Tibial nerve (tissue), 4 donors: ENCODE measurements around the gene PACSIN2. TPM values are rescaled to one million over a fixed set of nuclear protein-coding genes. Genes with fewer than 3 reads are reported as not detected.

Experiments
- DNase-seq, 2 donors: peaks; one replicate each; pipeline ENCODE4 v3.0.0-alpha.2; 2019; ENCODE audit warnings: low spot score in 2 of 2
- H3K27ac ChIP-seq, 4 donors: fragments of 200-600 bp; sonication (generic) in 3 of 4; one replicate each; pipeline ENCODE4 v1.5.1; 2017 to 2019; ENCODE audit warnings: mild to moderate bottlenecking in 1 of 4
- H3K27me3 ChIP-seq, 2 donors: fragments of 200-600 bp; sonication (generic) in 1 of 2; one replicate each; pipeline versions ENCODE4 v1.5.1 to v1.6.0; 2017 to 2019
- H3K36me3 ChIP-seq, 3 donors: fragments of 200-600 bp; sonication (generic); one replicate each; pipeline ENCODE4 v1.5.1; 2018 to 2019
- H3K4me1 ChIP-seq, 4 donors: fragments of 200-600 bp; sonication (generic) in 3 of 4; one replicate each; pipeline ENCODE4 v1.5.1; 2017 to 2019
- H3K4me3 ChIP-seq, 4 donors: fragments of 200-600 bp; sonication (generic) in 3 of 4; one replicate each; pipeline ENCODE4 v1.5.1; 2017 to 2019; ENCODE audit warnings: mild to moderate bottlenecking in 1 of 4, moderate library complexity in 1 of 4
- H3K9me3 ChIP-seq, 4 donors: fragments of 200-600 bp; sonication (generic) in 3 of 4; one replicate each; pipeline ENCODE4 v1.5.1; 2017 to 2019
- CTCF ChIP-seq, 5 experiments: fragments of 200-600 bp in 3 of 5; fragments of 450-650 bp in 2 of 5; sonication (generic) in 3 of 5; IDR thresholded peaks; one replicate each; pipeline ENCODE4 v1.5.1; 2016 to 2019; ENCODE audit warnings: antibody characterized with exemption in 5 of 5, mild to moderate bottlenecking in 3 of 5, moderate library complexity in 2 of 5
- EP300 ChIP-seq, 2 donors: sonication (generic); formaldehyde crosslinking; IDR thresholded peaks; one replicate each; pipeline ENCODE4 v1.6.1; 2017; ENCODE audit warnings: antibody characterized with exemption in 2 of 2, mild to moderate bottlenecking in 1 of 2
- POLR2A ChIP-seq, 2 donors: fragments of 450-650 bp; IDR thresholded peaks; one replicate each; pipeline ENCODE4 v1.6.1; 2017; ENCODE audit warnings: antibody characterized with exemption in 2 of 2, mild to moderate bottlenecking in 2 of 2, moderate library complexity in 2 of 2
- WGBS, 2 donors: methylation state at CpG; one replicate each; pipeline ENCODE4 v1.1.5; 2018; 5-methylcytosine and 5-hydroxymethylcytosine counted together
- total RNA-seq, 4 donors: library from RNA; depleted of rRNA; stranded (reverse); fragments of >200 nt; gene quantifications; one replicate each; pipeline ENCODE4 v1.1.0, GENCODE V29; 2016

PACSIN2 gene
- total RNA-seq, 4 donors from 2014 or later: 45.9 to 78.2 (median 59.0) TPM

- Histone ChIP-seq H3K4me3 (no peak overlapping the region), H3K27me3 (no peaks in the 10 kb centered on the region), H3K27ac (peak overlapping the region in 2 of 4 donors; percentile 34 to 36), H3K4me1 (peaks cover 0 to 20% (median 6%) of the 10 kb centered on the region in 4 donors), H3K36me3 (peaks cover 0 to 34% (median 0%) of the 10 kb centered on the region in 3 donors), H3K9me3 (no peaks in the 10 kb centered on the region)
- DNase-seq: no peak
- TF ChIP-seq POLR2A (IDR thresholded peaks at IDR 0.05) (no peak), CTCF (IDR thresholded peaks at IDR 0.05) (no peak), EP300 (IDR thresholded peaks at IDR 0.05) (no peak)
- 53 to 54% methylated on average over 7 of the region's 7 CpGs for WGBS, 2 donors
Measured at GRCh38 chr22:42895087-42895486, 119.9 kb downstream of the PACSIN2 start.

- H3K4me1 ChIP-seq: peaks cover 0 to 25% (median 10%) of the 10 kb centered on the region in 4 donors
- TF ChIP-seq CTCF (IDR thresholded peaks at IDR 0.05) (no peak), EP300 (IDR thresholded peaks at IDR 0.05) (no peak), POLR2A (IDR thresholded peaks at IDR 0.05) (no peak)
- no peak for DNase-seq
- 88 to 91% methylated on average over 25 of the region's 25 CpGs for WGBS, 2 donors
- no peak overlapping the region for H3K27ac ChIP-seq
- H3K9me3 ChIP-seq: no peaks in the 10 kb centered on the region
- peaks cover 0 to 48% (median 3%) of the 10 kb centered on the region in 3 donors for H3K36me3 ChIP-seq
- no peaks in the 10 kb centered on the region for H3K27me3 ChIP-seq
- no peak overlapping the region for H3K4me3 ChIP-seq
Measured at GRCh38 chr22:42893371-42894150, 121.4 kb downstream of the PACSIN2 start.

- H3K4me1 ChIP-seq: peaks cover 0 to 28% (median 10%) of the 10 kb centered on the region in 4 donors
- H3K4me3 ChIP-seq: no peak overlapping the region
- WGBS, 2 donors: 79 to 82% methylated on average over 8 to 10 of the region's 10 CpGs
- H3K27ac ChIP-seq: no peak overlapping the region
- no peaks in the 10 kb centered on the region for H3K9me3 ChIP-seq
- TF ChIP-seq EP300 (IDR thresholded peaks at IDR 0.05) (no peak), POLR2A (IDR thresholded peaks at IDR 0.05) (no peak), CTCF (IDR thresholded peaks at IDR 0.05) (no peak)
- no peak for DNase-seq
- H3K36me3 ChIP-seq: peaks cover 0 to 56% (median 4%) of the 10 kb centered on the region in 3 donors
- no peaks in the 10 kb centered on the region for H3K27me3 ChIP-seq
Measured at GRCh38 chr22:42892571-42893316, 122.2 kb downstream of the PACSIN2 start.

- DNase-seq: no peak
- Histone ChIP-seq H3K9me3 (no peaks in the 10 kb centered on the region), H3K4me1 (peaks cover 0 to 28% (median 10%) of the 10 kb centered on the region in 4 donors), H3K36me3 (peaks cover 0 to 62% (median 4%) of the 10 kb centered on the region in 3 donors), H3K27ac (no peak overlapping the region), H3K27me3 (no peaks in the 10 kb centered on the region), H3K4me3 (no peak overlapping the region)
- TF ChIP-seq EP300 (IDR thresholded peaks at IDR 0.05) (no peak), POLR2A (IDR thresholded peaks at IDR 0.05) (no peak), CTCF (IDR thresholded peaks at IDR 0.05) (no peak)
- WGBS, 2 donors: 81 to 90% methylated on average over 9 of the region's 9 CpGs
Measured at GRCh38 chr22:42892156-42892555, 122.8 kb downstream of the PACSIN2 start.

GRCh38 chr22:42891696-42892095, 123.3 kb downstream of the PACSIN2 start:
- DNase-seq: no peak
- H3K36me3 ChIP-seq: peaks cover 0 to 66% (median 4%) of the 10 kb centered on the region in 3 donors
- TF ChIP-seq CTCF (IDR thresholded peaks at IDR 0.05) (no peak), EP300 (IDR thresholded peaks at IDR 0.05) (no peak), POLR2A (IDR thresholded peaks at IDR 0.05) (no peak)
- H3K4me1 ChIP-seq: peaks cover 0 to 28% (median 10%) of the 10 kb centered on the region in 4 donors
- H3K4me3 ChIP-seq: no peak overlapping the region
- WGBS, 2 donors: 100% methylated on average over 3 of the region's 3 CpGs
- H3K9me3 ChIP-seq: no peaks in the 10 kb centered on the region
- H3K27ac ChIP-seq: no peak overlapping the region
- H3K27me3 ChIP-seq: no peaks in the 10 kb centered on the region
